PC-9 (cell line): ENCODE measurements around the gene VGLL4. TPM values are rescaled to one million over a fixed set of nuclear protein-coding genes. Genes with fewer than 3 reads are reported as not detected.
A peak's percentile ranks its signal among the peaks of the same experiment; 100 is the strongest.

ENCODE experiments used
- BruUV-seq: library from RNA; stranded (reverse); fragments of 400-500 nt; replicated peaks from 2 replicates; lab custom pipeline; 2021; lab: Mats Ljungman, UMichigan
- CTCF ChIA-PET: fragments of 300-600 bp; sonication (Branson Sonifier 250); formaldehyde crosslinking; loops from one replicate; lab custom pipeline; 2022; ENCODE audit warnings: antibody characterized with exemption; lab: Charles Lee
- POLR2A ChIA-PET: fragments of 300-600 bp; sonication (Branson Sonifier 250); formaldehyde crosslinking; loops from one replicate; lab custom pipeline; 2022; ENCODE audit warnings: antibody characterized with exemption; ENCODE audit not compliant: unreplicated experiment; lab: Charles Lee
- DNase-seq, 2 experiments: peaks; one replicate each; pipeline versions ENCODE4 v3.0.0 to v3.0.0-alpha.2; 2015 to 2022; ENCODE audit warnings: mixed read lengths in 1 of 2
- H2AFZ ChIP-seq: fragments of 200-600 bp; sonication (generic); 2 replicates; pipeline ENCODE4 v1.8.1; 2017; ENCODE audit warnings: antibody characterized with exemption
- H3F3A ChIP-seq: fragments of 200-600 bp; sonication (generic); 2 replicates; pipeline ENCODE4 v1.8.1; 2017; ENCODE audit warnings: antibody characterized with exemption, mild to moderate bottlenecking, low read depth; ENCODE audit not compliant: insufficient read depth
- H3K27ac ChIP-seq: fragments of 200-600 bp; sonication (generic); 2 replicates; pipeline ENCODE4 v1.6.1; 2016; ENCODE audit warnings: mixed run types
- H3K27me3 ChIP-seq: fragments of 200-600 bp; sonication (generic); 2 replicates; pipeline ENCODE4 v1.6.1; 2016; ENCODE audit warnings: low read depth, mixed run types; ENCODE audit not compliant: insufficient read depth
- H3K36me3 ChIP-seq: fragments of 200-600 bp; sonication (generic); 2 replicates; pipeline ENCODE4 v1.6.1; 2016; ENCODE audit warnings: low read depth, mixed run types
- H3K4me1 ChIP-seq: fragments of 200-600 bp; sonication (generic); replicated peaks from 2 replicates; pipeline ENCODE4 v1.6.1; 2016; ENCODE audit warnings: mixed run types; ENCODE audit not compliant: insufficient read depth
- H3K4me2 ChIP-seq: fragments of 200-600 bp; sonication (generic); 2 replicates; pipeline ENCODE4 v1.6.1; 2017; ENCODE audit warnings: mixed run types
- H3K4me3 ChIP-seq: fragments of 200-600 bp; sonication (generic); 2 replicates; pipeline ENCODE4 v1.6.1; 2016; ENCODE audit warnings: mixed run types
- H3K79me2 ChIP-seq: fragments of 200-600 bp; sonication (generic); 2 replicates; pipeline ENCODE4 v1.6.1; 2017; ENCODE audit warnings: low read depth, mixed run types
- H3K9me2 ChIP-seq: fragments of 200-600 bp; sonication (generic); 2 replicates; pipeline ENCODE4 v1.8.1; 2017; ENCODE audit warnings: mild to moderate bottlenecking; ENCODE audit not compliant: insufficient read depth
- H3K9me3 ChIP-seq: fragments of 200-600 bp; sonication (generic); 2 replicates; pipeline ENCODE4 v1.8.1; 2016; ENCODE audit warnings: low read depth; ENCODE audit not compliant: insufficient read depth
- H4K20me1 ChIP-seq: fragments of 200-600 bp; sonication (generic); 2 replicates; pipeline ENCODE4 v1.8.1; 2017; ENCODE audit not compliant: insufficient read depth
- EZH2 ChIP-seq: fragments of 200-600 bp; sonication (generic); IDR thresholded peaks from 2 replicates; pipeline ENCODE4 v1.8.0; 2017; ENCODE audit warnings: antibody characterized with exemption, low read depth
- intact Hi-C: fragments of 100-400 bp; cut with micrococcal nuclease; formaldehyde crosslinking; loops from one replicate; pipeline ENCODE4 v1.10.0; 2022; ENCODE audit not compliant: unreplicated experiment
- total RNA-seq: library from RNA; stranded (reverse); gene quantifications from 2 replicates; pipeline ENCODE4 v1.2.3, GENCODE V29; 2021
- TF ChIP-seq, protein P1 (sequence below): fragments of 200-600 bp; sonication (generic); conservative IDR thresholded peaks from 2 replicates; pipeline ENCODE4 v1.6.1; 2017; ENCODE audit warnings: mixed run types, antibody characterized with exemption, mild to moderate bottlenecking, moderate library complexity

VGLL4 gene
- total RNA-seq, 1 experiment from 2014 or later = 42.2 TPM

DNA sequence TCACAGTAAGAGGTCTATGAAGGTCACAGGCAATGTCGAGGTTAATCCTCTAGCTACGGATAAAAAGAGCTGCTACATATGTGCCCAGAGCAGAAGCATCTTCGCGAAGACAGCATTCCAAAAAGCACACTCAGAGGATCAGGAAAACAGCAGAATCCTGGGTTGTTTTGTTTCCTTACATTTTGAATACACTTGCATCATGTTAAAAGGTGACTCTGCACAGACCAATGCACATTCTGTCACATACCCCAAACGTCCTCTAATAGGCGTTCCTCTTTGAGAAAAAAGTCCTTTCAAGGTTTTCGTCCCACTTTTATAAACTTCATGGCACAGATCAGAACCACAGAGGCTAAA lies 52.7 kb downstream of the VGLL4 start:
- Histone ChIP-seq H3K79me2 (peaks cover 84% of the 10 kb centered on the region), H3K27me3 (no peaks in the 10 kb centered on the region), H3K4me2 (peak overlapping the region; percentile 17), H3F3A (peaks cover 23% of the 10 kb centered on the region; the same call in 1 of the 2 replicates), H3K4me1 (peaks cover 28% of the 10 kb centered on the region), H3K4me3 (no peak overlapping the region), H3K27ac (peak overlapping the region; percentile 26), H3K9me2 (no peaks in the 10 kb centered on the region), H2AFZ (no peak overlapping the region), H3K9me3 (no peaks in the 10 kb centered on the region), H3K36me3 (no peaks in the 10 kb centered on the region), H4K20me1 (peaks cover 45% of the 10 kb centered on the region)
- intact Hi-C loops = loop anchor here (1.0 kb wide), 2 partner anchors 9 kb away; no protein-coding TSS in a partner anchor
- no peak for TF ChIP-seq EZH2
- TF ChIP-seq, protein P1, sequence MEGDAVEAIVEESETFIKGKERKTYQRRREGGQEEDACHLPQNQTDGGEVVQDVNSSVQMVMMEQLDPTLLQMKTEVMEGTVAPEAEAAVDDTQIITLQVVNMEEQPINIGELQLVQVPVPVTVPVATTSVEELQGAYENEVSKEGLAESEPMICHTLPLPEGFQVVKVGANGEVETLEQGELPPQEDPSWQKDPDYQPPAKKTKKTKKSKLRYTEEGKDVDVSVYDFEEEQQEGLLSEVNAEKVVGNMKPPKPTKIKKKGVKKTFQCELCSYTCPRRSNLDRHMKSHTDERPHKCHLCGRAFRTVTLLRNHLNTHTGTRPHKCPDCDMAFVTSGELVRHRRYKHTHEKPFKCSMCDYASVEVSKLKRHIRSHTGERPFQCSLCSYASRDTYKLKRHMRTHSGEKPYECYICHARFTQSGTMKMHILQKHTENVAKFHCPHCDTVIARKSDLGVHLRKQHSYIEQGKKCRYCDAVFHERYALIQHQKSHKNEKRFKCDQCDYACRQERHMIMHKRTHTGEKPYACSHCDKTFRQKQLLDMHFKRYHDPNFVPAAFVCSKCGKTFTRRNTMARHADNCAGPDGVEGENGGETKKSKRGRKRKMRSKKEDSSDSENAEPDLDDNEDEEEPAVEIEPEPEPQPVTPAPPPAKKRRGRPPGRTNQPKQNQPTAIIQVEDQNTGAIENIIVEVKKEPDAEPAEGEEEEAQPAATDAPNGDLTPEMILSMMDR = no peak
- no peak for DNase-seq
- BruUV-seq = no TSS peak
- CTCF ChIA-PET = interaction anchor here (0.6 kb wide), 2 partner anchors 9 to 60 kb away, joined by 4 to 6 read pairs; no protein-coding TSS in a partner anchor
- POLR2A ChIA-PET = interaction anchor here (0.6 kb wide), 1 partner anchor 113 kb away, joined by 8 read pairs; no protein-coding TSS in a partner anchor

DNA sequence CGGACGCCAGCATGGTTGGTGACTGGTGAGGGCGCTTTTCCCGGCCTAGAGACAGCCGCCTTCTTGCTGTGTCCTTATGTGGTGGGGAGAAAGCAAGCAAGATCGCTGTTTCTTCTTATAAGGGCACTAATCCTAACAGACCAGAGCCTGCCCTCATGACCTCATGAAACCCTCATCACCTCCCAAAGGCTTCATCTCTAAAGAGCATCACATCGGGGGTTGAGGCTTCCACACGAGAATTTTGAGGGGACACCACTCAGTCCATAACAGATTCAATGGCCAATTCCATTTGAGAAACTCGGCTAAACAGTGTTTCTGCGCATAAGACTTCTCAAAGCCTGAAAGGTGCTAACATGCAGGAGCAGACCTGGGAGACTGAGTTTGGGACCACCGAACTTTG lies 54.0 kb downstream of the VGLL4 start:
- CTCF ChIA-PET = interaction anchor here (0.7 kb wide), 1 partner anchor 61 kb away, joined by 4 read pairs; no protein-coding TSS in a partner anchor

DNA sequence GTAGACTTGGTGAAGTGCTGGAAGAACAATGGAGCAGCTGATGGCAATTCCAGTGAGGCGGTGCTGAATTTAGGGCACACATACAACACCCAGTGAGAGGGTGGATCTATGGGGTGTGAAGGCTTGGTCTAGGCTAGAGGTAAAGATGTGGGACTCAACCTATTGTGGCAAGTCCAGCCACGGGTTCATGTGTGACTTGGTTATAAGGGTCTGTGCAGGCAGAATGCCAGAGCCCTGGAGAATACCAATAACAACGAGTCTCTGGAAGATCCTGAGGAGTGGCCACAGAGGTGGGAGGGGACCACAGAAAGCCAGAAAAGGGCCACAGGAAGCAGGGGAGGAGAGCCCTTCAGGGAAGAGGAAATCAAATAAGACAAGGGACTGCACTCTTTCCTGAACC lies 55.0 kb downstream of the VGLL4 start:
- H4K20me1 ChIP-seq = peaks cover 57% of the 10 kb centered on the region
- intact Hi-C loops = no loop called here

More for the DNA sequence above, 54.0 kb downstream of the VGLL4 start:
- Histone ChIP-seq H3K27ac (no peak overlapping the region), H3K9me2 (no peaks in the 10 kb centered on the region), H3K9me3 (no peaks in the 10 kb centered on the region), H3K4me2 (no peak overlapping the region), H2AFZ (no peak overlapping the region), H3K79me2 (peaks cover 92% of the 10 kb centered on the region), H3K4me1 (peaks cover 28% of the 10 kb centered on the region), H3K36me3 (no peaks in the 10 kb centered on the region), H4K20me1 (peaks cover 54% of the 10 kb centered on the region), H3F3A (peaks cover 23% of the 10 kb centered on the region; the same call in 1 of the 2 replicates), H3K4me3 (no peak overlapping the region), H3K27me3 (no peaks in the 10 kb centered on the region)
- BruUV-seq = no TSS peak
- POLR2A ChIA-PET = no interaction called here
- intact Hi-C loops = no loop called here
- no peak for DNase-seq
- TF ChIP-seq, protein P1 = no peak
- no peak for TF ChIP-seq EZH2

More for the DNA sequence above, 55.0 kb downstream of the VGLL4 start:
- Histone ChIP-seq H3K27ac (no peak overlapping the region), H3K4me1 (peaks cover 28% of the 10 kb centered on the region), H3K9me2 (no peaks in the 10 kb centered on the region), H2AFZ (no peak overlapping the region), H3K27me3 (no peaks in the 10 kb centered on the region), H3K4me2 (no peak overlapping the region), H3K4me3 (no peak overlapping the region), H3F3A (peaks cover 23% of the 10 kb centered on the region; the same call in 1 of the 2 replicates), H3K79me2 (peaks cover 92% of the 10 kb centered on the region), H3K9me3 (no peaks in the 10 kb centered on the region), H3K36me3 (no peaks in the 10 kb centered on the region)
- POLR2A ChIA-PET = no interaction called here
- DNase-seq = no peak
- CTCF ChIA-PET = no interaction called here
- TF ChIP-seq EZH2 = no peak
- no TSS peak for BruUV-seq
